ENCODE data around the gene VCL. TPM values are rescaled to one million over a fixed set of nuclear protein-coding genes. Genes with fewer than 3 reads are reported as not detected.

Gene VCL
- total and polyA plus RNA-seq, 4 donors: 4.3 to 37.8 (median 17.3) TPM

DNA sequence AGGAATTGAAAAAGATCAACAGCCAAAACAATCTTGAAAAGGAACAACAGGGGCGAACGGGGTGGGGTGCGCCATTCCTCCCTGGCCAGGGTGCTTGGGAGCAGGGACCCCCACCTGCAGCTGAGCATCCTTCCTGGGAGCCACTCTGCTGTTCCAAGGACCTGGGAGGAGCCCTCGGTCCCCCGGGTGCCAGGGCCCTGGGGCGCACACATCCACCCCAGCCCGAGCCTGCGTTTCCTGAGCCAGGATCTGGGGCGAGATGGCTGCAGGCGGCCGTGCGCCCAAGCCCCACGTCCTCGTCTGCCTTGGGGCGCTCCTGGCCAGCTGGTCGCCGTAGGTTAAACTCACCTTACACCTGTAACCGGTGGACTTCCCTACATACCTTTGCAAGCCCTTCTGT lies 142.1 kb downstream of the VCL start:
- H3K27ac ChIP-seq (ENCODE audit: low read depth in 1 of 2, low read length in 2 of 2): no peak overlapping the region
- H3K4me1 ChIP-seq (ENCODE audit: control insufficient read depth in 4 of 4, insufficient read depth in 4 of 4, low read length in 3 of 4): peaks cover 0 to 4% (median 2%) of the 10 kb centered on the region in 4 donors
- peaks cover 5 to 29% (median 21%) of the 10 kb centered on the region in 4 donors for H3K36me3 ChIP-seq (ENCODE audit: control insufficient read depth in 4 of 4, insufficient read depth in 3 of 4, low read depth in 1 of 4, low read length in 3 of 4)
- TF ChIP-seq JUND (IDR thresholded peaks at IDR 0.05) (no peak), RXRA (IDR thresholded peaks at IDR 0.05) (no peak), GABPA (IDR thresholded peaks at IDR 0.05 in 1 of 2, conservative IDR thresholded peaks at IDR 0.05 in 1 of 2) (no peak), TAF1 (conservative IDR thresholded peaks at IDR 0.05) (no peak), FOXA2 (IDR thresholded peaks at IDR 0.05) (no peak), EGR1 (IDR thresholded peaks at IDR 0.05; ENCODE audit: low read depth in 2 of 2) (no peak)
- TF ChIP-seq, protein P1, sequence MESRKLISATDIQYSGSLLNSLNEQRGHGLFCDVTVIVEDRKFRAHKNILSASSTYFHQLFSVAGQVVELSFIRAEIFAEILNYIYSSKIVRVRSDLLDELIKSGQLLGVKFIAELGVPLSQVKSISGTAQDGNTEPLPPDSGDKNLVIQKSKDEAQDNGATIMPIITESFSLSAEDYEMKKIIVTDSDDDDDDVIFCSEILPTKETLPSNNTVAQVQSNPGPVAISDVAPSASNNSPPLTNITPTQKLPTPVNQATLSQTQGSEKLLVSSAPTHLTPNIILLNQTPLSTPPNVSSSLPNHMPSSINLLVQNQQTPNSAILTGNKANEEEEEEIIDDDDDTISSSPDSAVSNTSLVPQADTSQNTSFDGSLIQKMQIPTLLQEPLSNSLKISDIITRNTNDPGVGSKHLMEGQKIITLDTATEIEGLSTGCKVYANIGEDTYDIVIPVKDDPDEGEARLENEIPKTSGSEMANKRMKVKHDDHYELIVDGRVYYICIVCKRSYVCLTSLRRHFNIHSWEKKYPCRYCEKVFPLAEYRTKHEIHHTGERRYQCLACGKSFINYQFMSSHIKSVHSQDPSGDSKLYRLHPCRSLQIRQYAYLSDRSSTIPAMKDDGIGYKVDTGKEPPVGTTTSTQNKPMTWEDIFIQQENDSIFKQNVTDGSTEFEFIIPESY (IDR thresholded peaks at IDR 0.05): no peak
- TF ChIP-seq, protein P2, sequence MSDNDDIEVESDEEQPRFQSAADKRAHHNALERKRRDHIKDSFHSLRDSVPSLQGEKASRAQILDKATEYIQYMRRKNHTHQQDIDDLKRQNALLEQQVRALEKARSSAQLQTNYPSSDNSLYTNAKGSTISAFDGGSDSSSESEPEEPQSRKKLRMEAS (IDR thresholded peaks at IDR 0.05): no peak
- H3K27me3 ChIP-seq (ENCODE audit: control insufficient read depth in 4 of 4, insufficient read depth in 4 of 4, low read length in 3 of 4): no peaks in the 10 kb centered on the region
- H3K4me3 ChIP-seq (ENCODE audit: low read depth in 1 of 3, low read length in 3 of 3): no peak overlapping the region
- no peaks in the 10 kb centered on the region for H3K9me3 ChIP-seq (ENCODE audit: control insufficient read depth in 4 of 4, low read length in 3 of 4)
- 96% methylated on average over 18 of the region's 18 CpGs for WGBS
- no peak overlapping the region for H3K9ac ChIP-seq (ENCODE audit: low read depth in 1 of 2, low read length in 2 of 2)
- no peak for DNase-seq (ENCODE audit: low spot score)

DNA sequence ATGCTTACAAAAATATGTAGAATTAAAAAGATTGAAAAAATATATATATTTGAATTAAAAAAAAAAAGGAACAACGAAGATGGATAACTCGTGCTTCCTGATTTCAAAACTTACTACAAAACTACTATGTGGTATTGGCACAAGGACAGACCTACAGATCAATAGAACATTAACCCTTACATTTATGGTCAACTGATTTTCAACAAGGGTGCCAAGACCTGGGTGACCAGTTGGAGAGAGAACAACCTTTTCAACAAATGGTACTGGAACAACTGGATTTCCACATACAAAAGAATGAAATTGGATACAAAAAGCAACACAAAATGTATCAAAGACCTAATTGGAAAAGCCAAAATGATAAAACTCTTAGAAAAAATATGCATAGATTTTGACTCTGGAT lies 142.6 kb downstream of the VCL start:
- peaks cover 5 to 26% (median 18%) of the 10 kb centered on the region in 4 donors for H3K36me3 ChIP-seq (ENCODE audit: control insufficient read depth in 4 of 4, insufficient read depth in 3 of 4, low read depth in 1 of 4, low read length in 3 of 4)

More for the DNA sequence above, 142.6 kb downstream of the VCL start:
- H3K4me1 ChIP-seq (ENCODE audit: control insufficient read depth in 4 of 4, insufficient read depth in 4 of 4, low read length in 3 of 4): peaks cover 0 to 4% (median 2%) of the 10 kb centered on the region in 4 donors
- no peak overlapping the region for H3K27ac ChIP-seq (ENCODE audit: low read depth in 1 of 2, low read length in 2 of 2)
- WGBS: 30% methylated on average over 2 of the region's 2 CpGs
- TF ChIP-seq HNF4A (conservative IDR thresholded peaks at IDR 0.05) (peak; percentile 28 to 50), HNF4G (IDR thresholded peaks at IDR 0.05) (peak; percentile 10), SP1 (IDR thresholded peaks at IDR 0.05) (peak; percentile 10), NR2F2 (IDR thresholded peaks at IDR 0.05) (no peak), FOXA2 (IDR thresholded peaks at IDR 0.05) (no peak), FOXA1 (IDR thresholded peaks at IDR 0.05) (no peak), GABPA (IDR thresholded peaks at IDR 0.05 in 1 of 2, conservative IDR thresholded peaks at IDR 0.05 in 1 of 2) (peak in 1 of 2 donors; percentile 17), RXRA (IDR thresholded peaks at IDR 0.05) (peak in 1 of 2 donors; percentile 41), EGR1 (IDR thresholded peaks at IDR 0.05; ENCODE audit: low read depth in 2 of 2) (no peak), RAD21 (IDR thresholded peaks at IDR 0.05) (peak; percentile 40 to 53), YY1 (IDR thresholded peaks at IDR 0.05) (peak; percentile 62)
- TF ChIP-seq, protein P1 (IDR thresholded peaks at IDR 0.05): peak; percentile 52
- TF ChIP-seq, protein P2 (IDR thresholded peaks at IDR 0.05): peak; percentile 22
- TF ChIP-seq, protein P3, sequence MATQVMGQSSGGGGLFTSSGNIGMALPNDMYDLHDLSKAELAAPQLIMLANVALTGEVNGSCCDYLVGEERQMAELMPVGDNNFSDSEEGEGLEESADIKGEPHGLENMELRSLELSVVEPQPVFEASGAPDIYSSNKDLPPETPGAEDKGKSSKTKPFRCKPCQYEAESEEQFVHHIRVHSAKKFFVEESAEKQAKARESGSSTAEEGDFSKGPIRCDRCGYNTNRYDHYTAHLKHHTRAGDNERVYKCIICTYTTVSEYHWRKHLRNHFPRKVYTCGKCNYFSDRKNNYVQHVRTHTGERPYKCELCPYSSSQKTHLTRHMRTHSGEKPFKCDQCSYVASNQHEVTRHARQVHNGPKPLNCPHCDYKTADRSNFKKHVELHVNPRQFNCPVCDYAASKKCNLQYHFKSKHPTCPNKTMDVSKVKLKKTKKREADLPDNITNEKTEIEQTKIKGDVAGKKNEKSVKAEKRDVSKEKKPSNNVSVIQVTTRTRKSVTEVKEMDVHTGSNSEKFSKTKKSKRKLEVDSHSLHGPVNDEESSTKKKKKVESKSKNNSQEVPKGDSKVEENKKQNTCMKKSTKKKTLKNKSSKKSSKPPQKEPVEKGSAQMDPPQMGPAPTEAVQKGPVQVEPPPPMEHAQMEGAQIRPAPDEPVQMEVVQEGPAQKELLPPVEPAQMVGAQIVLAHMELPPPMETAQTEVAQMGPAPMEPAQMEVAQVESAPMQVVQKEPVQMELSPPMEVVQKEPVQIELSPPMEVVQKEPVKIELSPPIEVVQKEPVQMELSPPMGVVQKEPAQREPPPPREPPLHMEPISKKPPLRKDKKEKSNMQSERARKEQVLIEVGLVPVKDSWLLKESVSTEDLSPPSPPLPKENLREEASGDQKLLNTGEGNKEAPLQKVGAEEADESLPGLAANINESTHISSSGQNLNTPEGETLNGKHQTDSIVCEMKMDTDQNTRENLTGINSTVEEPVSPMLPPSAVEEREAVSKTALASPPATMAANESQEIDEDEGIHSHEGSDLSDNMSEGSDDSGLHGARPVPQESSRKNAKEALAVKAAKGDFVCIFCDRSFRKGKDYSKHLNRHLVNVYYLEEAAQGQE (IDR thresholded peaks at IDR 0.05): no peak
- TF ChIP-seq, protein P4, sequence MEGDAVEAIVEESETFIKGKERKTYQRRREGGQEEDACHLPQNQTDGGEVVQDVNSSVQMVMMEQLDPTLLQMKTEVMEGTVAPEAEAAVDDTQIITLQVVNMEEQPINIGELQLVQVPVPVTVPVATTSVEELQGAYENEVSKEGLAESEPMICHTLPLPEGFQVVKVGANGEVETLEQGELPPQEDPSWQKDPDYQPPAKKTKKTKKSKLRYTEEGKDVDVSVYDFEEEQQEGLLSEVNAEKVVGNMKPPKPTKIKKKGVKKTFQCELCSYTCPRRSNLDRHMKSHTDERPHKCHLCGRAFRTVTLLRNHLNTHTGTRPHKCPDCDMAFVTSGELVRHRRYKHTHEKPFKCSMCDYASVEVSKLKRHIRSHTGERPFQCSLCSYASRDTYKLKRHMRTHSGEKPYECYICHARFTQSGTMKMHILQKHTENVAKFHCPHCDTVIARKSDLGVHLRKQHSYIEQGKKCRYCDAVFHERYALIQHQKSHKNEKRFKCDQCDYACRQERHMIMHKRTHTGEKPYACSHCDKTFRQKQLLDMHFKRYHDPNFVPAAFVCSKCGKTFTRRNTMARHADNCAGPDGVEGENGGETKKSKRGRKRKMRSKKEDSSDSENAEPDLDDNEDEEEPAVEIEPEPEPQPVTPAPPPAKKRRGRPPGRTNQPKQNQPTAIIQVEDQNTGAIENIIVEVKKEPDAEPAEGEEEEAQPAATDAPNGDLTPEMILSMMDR (IDR thresholded peaks at IDR 0.05; ENCODE audit: low read depth, low read length, missing input control): no peak
- H3K4me3 ChIP-seq (ENCODE audit: low read depth in 1 of 3, low read length in 3 of 3): no peak overlapping the region
- no peak overlapping the region for H3K9ac ChIP-seq (ENCODE audit: low read depth in 1 of 2, low read length in 2 of 2)
- no peak for DNase-seq (ENCODE audit: low spot score)
- no peaks in the 10 kb centered on the region for H3K27me3 ChIP-seq (ENCODE audit: control insufficient read depth in 4 of 4, insufficient read depth in 4 of 4, low read length in 3 of 4)
- H3K9me3 ChIP-seq (ENCODE audit: control insufficient read depth in 4 of 4, low read length in 3 of 4): no peaks in the 10 kb centered on the region
